Duodenal mucosa (tissue), 2 donors: ENCODE data around the gene GNB4.

Experiments used
- H3K27ac ChIP-seq: one replicate; pipeline ENCODE4 v1.7.0; 2013; ENCODE audit warnings: low read depth, low read length
- H3K27me3 ChIP-seq, 2 donors: one replicate each; pipeline ENCODE4 v1.7.0; 2013; ENCODE audit warnings: low read length in 2 of 2, control low read depth in 1 of 2; ENCODE audit not compliant: insufficient read depth in 2 of 2, control insufficient read depth in 1 of 2
- H3K36me3 ChIP-seq, 2 donors: one replicate each; pipeline ENCODE4 v1.7.0; 2013; ENCODE audit warnings: low read length in 2 of 2, control low read depth in 1 of 2; ENCODE audit not compliant: insufficient read depth in 2 of 2, control insufficient read depth in 1 of 2
- H3K4me1 ChIP-seq, 2 donors: one replicate each; pipeline ENCODE4 v1.7.0; 2013; ENCODE audit warnings: low read length in 2 of 2, control low read depth in 1 of 2; ENCODE audit not compliant: insufficient read depth in 2 of 2, control insufficient read depth in 1 of 2
- H3K4me3 ChIP-seq, 2 donors: one replicate each; pipeline ENCODE4 v1.7.0; 2013; ENCODE audit warnings: low read length in 2 of 2, low read depth in 1 of 2
- H3K9ac ChIP-seq, 2 donors: one replicate each; pipeline ENCODE4 v1.7.0; 2013; ENCODE audit warnings: low read length in 2 of 2, low read depth in 1 of 2
- H3K9me3 ChIP-seq, 2 donors: one replicate each; pipeline ENCODE4 v1.7.0; 2013; ENCODE audit warnings: low read length in 2 of 2, control low read depth in 1 of 2; ENCODE audit not compliant: control insufficient read depth in 1 of 2

Gene GNB4

GRCh38 chr3:179446501-179446900, 4.8 kb downstream of the GNB4 start:
- Histone ChIP-seq H3K27ac (no peak overlapping the region), H3K4me3 (no peak overlapping the region), H3K4me1 (no peaks in the 10 kb centered on the region), H3K27me3 (peaks cover 0 to 20% of the 10 kb centered on the region in 2 donors), H3K9ac (no peak overlapping the region), H3K9me3 (no peaks in the 10 kb centered on the region), H3K36me3 (no peaks in the 10 kb centered on the region)

- Histone ChIP-seq H3K27me3 (no peaks in the 10 kb centered on the region), H3K36me3 (no peaks in the 10 kb centered on the region)
These were observed 12.4 kb downstream of the GNB4 start for GRCh38 chr3:179438841-179439240.

GRCh38 chr3:179436517-179436916, 14.8 kb downstream of the GNB4 start:
- Histone ChIP-seq H3K36me3 (no peaks in the 10 kb centered on the region), H3K4me3 (no peak overlapping the region), H3K27ac (no peak overlapping the region), H3K27me3 (no peaks in the 10 kb centered on the region), H3K9ac (no peak overlapping the region), H3K9me3 (no peaks in the 10 kb centered on the region), H3K4me1 (peaks cover 0 to 10% of the 10 kb centered on the region in 2 donors)

More at GRCh38 chr3:179438841-179439240, 12.4 kb downstream of the GNB4 start:
- Histone ChIP-seq H3K4me3 (no peak overlapping the region), H3K9me3 (no peaks in the 10 kb centered on the region), H3K9ac (no peak overlapping the region), H3K4me1 (peaks cover 0 to 3% of the 10 kb centered on the region in 2 donors), H3K27ac (no peak overlapping the region)

- H3K36me3 ChIP-seq = no peaks in the 10 kb centered on the region
- no peak overlapping the region for H3K9ac ChIP-seq
- H3K27ac ChIP-seq = no peak overlapping the region
- no peaks in the 10 kb centered on the region for H3K27me3 ChIP-seq
- H3K9me3 ChIP-seq = no peaks in the 10 kb centered on the region
- no peak overlapping the region for H3K4me3 ChIP-seq
- peaks cover 0 to 11% of the 10 kb centered on the region in 2 donors for H3K4me1 ChIP-seq
These were observed 18.8 kb downstream of the GNB4 start for GRCh38 chr3:179432451-179432850.

- no peaks in the 10 kb centered on the region for H3K36me3 ChIP-seq
- H3K9ac ChIP-seq = no peak overlapping the region
- no peak overlapping the region for H3K4me3 ChIP-seq
- H3K9me3 ChIP-seq = no peaks in the 10 kb centered on the region
- H3K4me1 ChIP-seq = peaks cover 0 to 11% of the 10 kb centered on the region in 2 donors
- no peak overlapping the region for H3K27ac ChIP-seq
- no peaks in the 10 kb centered on the region for H3K27me3 ChIP-seq
These were observed 19.2 kb downstream of the GNB4 start for GRCh38 chr3:179432021-179432420.

- H3K36me3 ChIP-seq = no peaks in the 10 kb centered on the region
- H3K4me1 ChIP-seq = peaks cover 0 to 8% of the 10 kb centered on the region in 2 donors
- H3K27me3 ChIP-seq = no peaks in the 10 kb centered on the region
- H3K27ac ChIP-seq = no peak overlapping the region
- no peaks in the 10 kb centered on the region for H3K9me3 ChIP-seq
- no peak overlapping the region for H3K9ac ChIP-seq
- no peak overlapping the region for H3K4me3 ChIP-seq
These were observed 20.9 kb downstream of the GNB4 start for GRCh38 chr3:179430277-179430870.

GRCh38 chr3:179428876-179429548, 22.3 kb downstream of the GNB4 start:
- Histone ChIP-seq H3K27ac (no peak overlapping the region), H3K9me3 (no peaks in the 10 kb centered on the region), H3K4me3 (no peak overlapping the region), H3K4me1 (peaks cover 0 to 8% of the 10 kb centered on the region in 2 donors), H3K36me3 (no peaks in the 10 kb centered on the region), H3K9ac (no peak overlapping the region), H3K27me3 (no peaks in the 10 kb centered on the region)

- Histone ChIP-seq H3K27me3 (no peaks in the 10 kb centered on the region), H3K4me3 (no peak overlapping the region), H3K9ac (no peak overlapping the region), H3K4me1 (no peaks in the 10 kb centered on the region), H3K9me3 (no peaks in the 10 kb centered on the region), H3K36me3 (no peaks in the 10 kb centered on the region), H3K27ac (no peak overlapping the region)
These were observed 26.2 kb downstream of the GNB4 start for GRCh38 chr3:179425075-179425474.

GRCh38 chr3:179421500-179421899, 29.8 kb downstream of the GNB4 start:
- Histone ChIP-seq H3K9ac (no peak overlapping the region), H3K4me3 (no peak overlapping the region), H3K27ac (no peak overlapping the region), H3K9me3 (no peaks in the 10 kb centered on the region), H3K36me3 (peaks cover 0 to 4% of the 10 kb centered on the region in 2 donors), H3K4me1 (no peaks in the 10 kb centered on the region), H3K27me3 (no peaks in the 10 kb centered on the region)

- H3K4me1 ChIP-seq = no peaks in the 10 kb centered on the region
- H3K27ac ChIP-seq = no peak overlapping the region
- no peaks in the 10 kb centered on the region for H3K9me3 ChIP-seq
- peaks cover 0 to 4% of the 10 kb centered on the region in 2 donors for H3K36me3 ChIP-seq
- H3K4me3 ChIP-seq = no peak overlapping the region
- H3K27me3 ChIP-seq = no peaks in the 10 kb centered on the region
- H3K9ac ChIP-seq = no peak overlapping the region
These were observed 32.7 kb downstream of the GNB4 start for GRCh38 chr3:179418610-179419009.
